Stimulated activated CD4-positive, alpha-beta T cell treated with anti-CD3 and anti-CD28 coated beads, Interleukin-4, amount 100 ng/mL, for 24 hours (primary cell): ENCODE results near the gene TSPAN11.
"Not testable (repeated sequence)": the region's sequence is repeated elsewhere in the genome, so short reads cannot be mapped to it uniquely, and the experiment has no call there.

Experiments used
- DNase-seq: peaks from one replicate; pipeline ENCODE4 v3.0.0-alpha.2; 2020

Gene TSPAN11

DNA sequence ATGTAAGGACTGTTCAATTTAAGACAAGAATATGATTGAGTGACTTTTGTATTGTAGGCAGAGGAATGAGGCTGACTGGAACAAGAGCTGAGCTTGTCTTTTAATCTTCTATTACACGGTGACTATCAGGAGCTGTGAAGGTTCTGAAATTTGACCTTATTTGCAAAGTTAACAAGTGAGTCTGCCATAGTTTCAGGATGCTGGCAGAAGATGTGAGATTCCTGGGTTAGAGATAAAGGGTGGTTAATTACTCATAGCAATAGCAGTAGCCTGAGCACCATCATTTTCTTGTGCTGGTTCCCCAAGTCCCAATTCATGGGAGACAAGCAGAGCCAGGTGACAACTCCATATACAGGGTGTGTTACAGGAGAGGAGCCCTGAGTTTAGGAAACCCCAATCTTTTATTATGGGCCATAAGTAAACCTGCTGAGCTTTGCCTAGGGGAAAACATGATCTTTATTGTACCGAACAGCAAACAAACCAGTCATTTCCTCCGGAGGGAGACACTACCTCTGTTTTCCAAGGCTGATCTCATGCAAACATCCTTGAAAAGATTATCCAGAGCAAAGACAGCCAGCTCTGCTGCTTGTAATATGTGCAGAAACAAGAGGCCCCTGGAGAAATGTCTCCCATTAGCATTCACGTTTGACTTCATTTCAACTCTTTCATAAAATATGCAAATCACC lies 95.4 kb downstream of the TSPAN11 start:
- DNase-seq: no peak

DNA sequence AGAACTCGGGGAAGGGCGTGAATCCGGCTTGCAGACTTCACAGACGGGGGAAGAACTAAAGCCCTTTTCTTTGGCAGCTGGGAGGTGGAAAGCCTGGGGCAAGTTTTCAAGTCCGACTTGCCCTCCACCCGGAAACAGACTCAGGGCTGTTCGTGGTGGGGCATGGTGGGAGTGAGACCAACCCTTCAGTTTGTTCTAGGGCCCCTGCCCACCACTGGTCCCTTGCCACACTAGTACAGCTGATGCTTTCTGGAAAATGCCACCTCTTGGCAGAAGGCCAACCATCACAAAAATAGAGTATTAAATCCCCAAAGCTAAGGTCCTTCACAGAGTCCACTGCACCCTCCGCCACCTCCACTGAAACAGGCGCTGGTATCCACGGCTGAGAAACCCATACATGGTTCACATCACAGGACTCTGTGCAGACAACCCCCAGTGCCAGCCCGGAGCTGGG lies 96.8 kb downstream of the TSPAN11 start:
- no peak for DNase-seq

GRCh38 chr12:31026202-31026601 lies 99.7 kb downstream of the TSPAN11 start:
- DNase-seq: no peak

DNA sequence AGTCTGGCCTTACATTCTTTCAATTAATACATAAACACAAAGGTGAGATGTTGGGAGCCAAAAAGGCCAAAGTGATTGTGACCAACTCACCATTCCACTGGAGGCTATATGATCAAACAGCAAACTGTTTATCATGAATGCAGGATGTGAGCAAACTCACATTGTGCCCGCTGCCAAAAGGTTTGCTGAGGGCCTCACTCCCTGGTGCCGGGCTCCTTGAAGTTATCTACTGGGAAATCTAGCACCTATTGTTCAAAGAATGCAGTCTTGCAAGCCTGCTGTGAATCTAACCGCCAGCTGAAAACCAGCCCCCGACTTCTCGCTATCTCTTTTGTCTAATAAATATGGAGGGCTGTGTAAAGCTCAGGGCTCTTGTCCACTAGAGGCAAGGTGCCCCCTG lies 100.5 kb downstream of the TSPAN11 start:
- DNase-seq: not testable (repeated sequence)

DNA sequence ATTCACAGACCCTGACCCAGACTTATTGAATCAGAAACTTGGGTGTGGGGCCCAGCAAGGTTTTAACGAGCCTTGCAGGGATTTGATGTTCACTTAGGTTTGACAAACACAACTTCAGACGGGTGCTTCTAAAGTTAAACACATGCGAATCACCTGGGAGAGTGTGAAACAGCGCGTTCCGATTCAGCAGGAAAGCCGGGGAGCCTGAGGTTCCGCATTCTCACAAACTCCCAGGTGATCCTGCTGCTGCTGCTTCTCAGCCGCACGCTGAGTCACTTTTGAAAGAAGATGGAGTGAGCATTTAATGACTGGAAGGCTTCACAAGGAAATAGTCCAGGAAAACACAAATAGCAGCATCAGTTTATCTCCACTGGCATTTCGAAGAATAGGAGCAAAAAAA lies 102.9 kb downstream of the TSPAN11 start:
- no peak for DNase-seq

DNA sequence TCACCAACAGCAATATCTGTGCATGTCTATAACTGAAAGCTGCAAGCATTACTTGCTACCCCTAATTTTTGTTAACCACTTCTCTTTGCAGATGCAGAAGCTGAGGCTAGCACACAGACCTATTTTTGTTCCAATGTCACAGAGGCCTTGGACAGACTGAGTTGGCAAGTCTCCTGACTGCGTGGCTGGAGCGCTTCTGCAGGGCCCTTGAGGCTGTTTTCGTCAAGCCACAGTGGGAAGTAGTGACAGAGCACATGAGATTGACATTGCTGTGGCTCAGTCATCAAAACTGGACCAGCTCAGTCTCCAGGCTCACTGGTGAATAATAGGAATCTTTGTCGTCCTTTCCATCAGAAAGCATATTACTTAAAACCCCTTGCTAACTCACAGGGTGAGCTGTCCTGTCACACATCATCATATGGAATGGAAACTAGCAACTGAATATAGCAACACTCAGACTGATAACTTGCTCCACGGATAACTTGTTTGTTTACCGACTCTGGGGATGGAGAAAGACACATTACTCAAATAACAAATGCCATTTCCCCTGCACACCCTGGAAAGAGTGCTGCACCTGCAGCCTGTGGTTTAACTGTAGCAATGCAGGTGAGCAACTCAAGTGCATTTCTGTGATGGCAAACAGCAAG lies 103.5 kb downstream of the TSPAN11 start:
- no peak for DNase-seq

DNA sequence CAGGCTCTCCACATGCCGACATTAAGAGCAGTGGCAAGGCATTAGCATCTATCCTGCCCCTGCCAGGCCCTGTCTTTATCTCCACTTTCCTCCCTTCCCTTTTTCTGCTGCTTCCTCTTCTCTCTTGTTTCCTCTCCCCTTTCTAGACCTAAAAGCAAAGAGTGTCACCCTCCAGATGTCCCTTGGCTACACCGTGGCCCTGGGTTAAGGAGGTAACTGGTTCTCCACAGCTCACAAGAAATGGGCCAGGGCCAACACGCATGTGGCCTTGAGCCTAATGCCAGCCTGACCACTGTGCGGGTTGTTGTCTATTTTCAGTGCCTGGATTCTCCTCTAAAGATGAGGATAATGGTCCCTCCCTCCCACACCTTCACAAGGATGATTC lies 105.4 kb downstream of the TSPAN11 start:
- no peak for DNase-seq

GRCh38 chr12:31033146-31033545 lies 106.6 kb downstream of the TSPAN11 start:
- DNase-seq: no peak

DNA sequence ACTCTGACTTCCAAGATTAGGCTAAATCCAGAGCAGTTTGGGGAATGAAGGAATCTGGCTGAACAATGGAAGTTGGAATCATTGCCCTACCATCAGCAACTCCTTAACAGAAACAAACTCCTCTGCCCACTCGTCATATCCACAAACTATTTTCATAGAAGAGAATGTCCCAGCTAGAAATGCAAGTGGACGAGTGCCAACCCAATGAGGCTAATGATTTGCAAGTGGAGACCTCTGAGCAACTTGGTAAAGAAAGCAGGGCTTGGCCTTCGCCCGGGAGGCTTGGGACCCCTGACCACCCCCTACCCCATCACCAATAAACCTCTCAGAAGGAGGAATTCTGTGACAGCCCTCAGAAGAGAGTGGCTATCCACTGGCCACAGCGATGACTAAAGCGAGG lies 107.1 kb downstream of the TSPAN11 start:
- DNase-seq: no peak

- DNase-seq: no peak
These were observed 107.8 kb downstream of the TSPAN11 start for GRCh38 chr12:31034372-31034771.

- DNase-seq: no peak
These were observed 108.7 kb downstream of the TSPAN11 start for GRCh38 chr12:31035226-31035625.

DNA sequence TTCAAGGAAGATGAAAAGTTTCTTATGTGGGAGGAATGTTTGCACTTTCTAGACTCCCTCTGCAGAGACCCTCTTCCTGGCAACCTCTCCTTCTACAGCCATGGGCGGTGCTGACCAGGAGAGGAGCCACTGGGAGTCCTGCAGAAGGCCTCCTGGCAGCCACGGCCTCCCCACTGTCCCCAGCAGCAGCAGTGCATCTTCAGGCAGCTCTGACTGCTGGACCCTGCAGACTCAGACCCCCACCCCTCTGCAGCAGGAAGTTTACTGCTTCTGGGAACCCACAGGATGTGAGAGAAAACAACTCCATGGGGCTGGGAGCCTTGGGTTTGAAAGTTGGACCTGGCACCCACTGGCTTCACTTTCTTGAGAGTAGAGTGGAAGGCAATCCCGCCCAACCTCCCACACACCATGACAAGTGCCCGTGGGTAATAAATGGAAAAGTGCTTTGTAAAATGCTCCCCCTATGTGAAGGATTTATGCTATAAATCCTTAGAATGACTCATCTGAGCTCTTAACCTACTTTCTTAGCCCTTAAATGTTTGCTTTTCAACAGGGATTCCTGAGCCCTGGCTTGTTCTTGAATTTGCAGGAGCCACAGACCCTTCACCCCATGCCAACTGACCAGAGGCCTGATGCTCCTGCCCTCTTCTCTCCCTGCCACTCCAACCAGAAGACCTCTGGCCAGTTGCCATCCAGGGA lies 109.6 kb downstream of the TSPAN11 start:
- DNase-seq: no peak

GRCh38 chr12:31037028-31037427 lies 110.5 kb downstream of the TSPAN11 start:
- no peak for DNase-seq

- no peak for DNase-seq
These were observed 111.4 kb downstream of the TSPAN11 start for GRCh38 chr12:31037931-31038330.

DNA sequence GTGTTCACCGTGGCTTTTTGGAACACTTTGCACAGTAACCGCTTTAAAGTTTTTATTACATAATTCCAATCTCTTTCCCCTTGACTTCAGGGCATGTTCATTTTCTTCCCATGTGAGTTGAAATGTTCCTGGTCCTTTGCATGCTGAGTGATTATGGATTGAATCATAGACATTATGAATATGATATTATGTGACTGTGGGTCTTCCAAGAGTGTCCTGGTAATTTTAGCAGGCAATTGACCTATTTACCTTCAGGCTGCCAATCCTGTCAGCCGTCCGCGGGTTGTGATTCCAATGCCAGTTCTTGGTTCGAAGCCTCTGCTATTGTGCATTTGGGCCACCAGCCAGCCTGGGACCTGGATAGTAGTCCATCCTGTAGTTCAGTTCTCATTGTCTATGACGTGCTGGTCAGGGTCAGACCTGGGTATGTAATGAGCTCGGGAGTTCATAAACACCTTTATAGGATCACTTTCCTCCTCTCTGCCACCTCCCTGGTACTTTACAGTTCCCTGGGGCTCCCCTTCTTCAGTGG lies 114.6 kb downstream of the TSPAN11 start:
- DNase-seq: no peak
